ENCODE measurements around the gene LARP1B.
A peak's percentile ranks its signal among the peaks of the same experiment; 100 is the strongest.

The LARP1B gene

DNA sequence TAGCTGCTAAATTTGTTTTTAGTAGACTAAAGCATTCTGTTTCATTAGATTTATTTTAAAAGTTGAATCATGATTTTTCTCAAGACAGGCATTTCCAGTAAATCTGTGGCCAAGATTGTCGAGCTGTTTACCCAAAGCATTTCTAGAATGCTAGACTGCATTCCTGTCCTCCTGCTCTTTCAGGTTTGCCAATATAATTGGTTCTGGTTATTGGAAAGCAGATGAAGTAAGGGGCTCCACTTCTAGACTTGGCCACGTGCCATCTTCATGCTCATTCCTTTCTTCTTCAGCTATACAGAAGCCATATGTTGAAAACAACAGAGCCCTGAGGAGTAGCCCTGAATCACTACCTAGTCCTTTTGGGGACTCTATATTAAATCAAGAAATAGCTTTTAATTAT lies 164.0 kb downstream of the LARP1B start:
- WGBS, 2 experiments (ENCODE audit: insufficient coverage in 2 of 2), result 82% methylated on average over 2 of the region's 2 CpGs; no CpG with 5 or more reads in 1 of the 2 experiments
- Histone ChIP-seq H3K9me3 (ENCODE audit: control insufficient read depth, low read length) (peaks cover 4% of the 10 kb centered on the region), H3K36me3 (ENCODE audit: control insufficient read depth, insufficient read depth, low read length) (peaks cover 3% of the 10 kb centered on the region), H3K27ac (ENCODE audit: low read depth, low read length, severe bottlenecking) (no peak overlapping the region), H3K4me1 (ENCODE audit: control insufficient read depth, insufficient read depth, low read length, poor library complexity, severe bottlenecking) (no peaks in the 10 kb centered on the region), H3K4me3 (ENCODE audit: extremely low read depth, insufficient read depth, low read length, poor library complexity, severe bottlenecking) (no peak overlapping the region)

GRCh38 chr4:128227991-128228571 lies 167.0 kb downstream of the LARP1B start:
- H3K9me3 ChIP-seq (ENCODE audit: control insufficient read depth, low read length), result peaks cover 5% of the 10 kb centered on the region
- no peak overlapping the region for H3K4me3 ChIP-seq (ENCODE audit: extremely low read depth, insufficient read depth, low read length, poor library complexity, severe bottlenecking)
- WGBS, 2 experiments (ENCODE audit: insufficient coverage in 2 of 2), result 81 to 85% methylated on average over 2 of the region's 2 CpGs
- no peaks in the 10 kb centered on the region for H3K36me3 ChIP-seq (ENCODE audit: control insufficient read depth, insufficient read depth, low read length)
- H3K27ac ChIP-seq (ENCODE audit: low read depth, low read length, severe bottlenecking), result no peak overlapping the region
- H3K4me1 ChIP-seq (ENCODE audit: control insufficient read depth, insufficient read depth, low read length, poor library complexity, severe bottlenecking), result no peaks in the 10 kb centered on the region

DNA sequence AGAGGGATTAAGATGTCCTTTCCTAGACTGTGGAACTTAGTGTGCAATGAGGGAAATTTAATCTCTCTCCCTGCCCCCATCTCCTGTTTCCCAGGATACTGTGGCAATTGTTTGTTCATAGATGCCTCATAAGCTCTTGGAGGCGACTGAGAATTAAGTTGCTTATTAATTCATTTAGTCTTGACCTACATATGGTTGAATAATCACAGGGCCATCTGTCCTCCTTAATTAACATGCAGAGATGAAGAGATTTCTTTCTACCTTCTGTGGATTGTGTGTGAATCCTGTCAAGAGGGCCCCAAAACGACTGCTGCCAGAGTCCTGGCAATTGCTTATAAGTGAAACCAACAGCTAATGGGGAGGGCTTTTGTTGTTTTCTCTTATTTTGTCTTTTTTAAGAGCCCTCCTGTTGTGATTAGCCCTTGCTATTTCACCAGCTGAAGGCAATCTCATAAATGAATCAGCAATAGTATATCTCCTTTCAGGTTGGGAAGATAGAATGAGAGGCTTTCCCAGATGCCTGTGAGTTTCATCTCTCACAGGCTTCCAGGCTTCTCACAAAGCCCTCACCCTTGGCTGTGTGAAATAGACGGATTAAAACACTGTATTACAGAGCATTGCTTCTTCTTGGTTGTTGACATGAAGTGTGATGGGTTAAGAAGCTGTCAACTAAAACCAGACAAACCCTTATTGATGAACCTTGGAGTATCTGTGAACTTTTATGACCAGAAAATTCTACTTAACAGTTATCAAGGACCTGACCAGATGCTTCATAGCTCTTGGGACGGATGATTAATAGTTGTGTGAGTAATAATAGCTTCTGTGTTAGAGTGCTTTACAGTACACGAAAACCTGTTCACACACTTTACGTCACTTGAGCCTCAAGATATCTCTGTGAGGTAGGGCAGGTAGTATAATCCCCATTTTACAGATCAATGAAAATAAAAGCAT lies 168.0 kb downstream of the LARP1B start:
- 90% methylated on average over 2 of the region's 6 CpGs; no CpG with 5 or more reads in 1 of the 2 experiments for WGBS, 2 experiments (ENCODE audit: insufficient coverage in 2 of 2)

DNA sequence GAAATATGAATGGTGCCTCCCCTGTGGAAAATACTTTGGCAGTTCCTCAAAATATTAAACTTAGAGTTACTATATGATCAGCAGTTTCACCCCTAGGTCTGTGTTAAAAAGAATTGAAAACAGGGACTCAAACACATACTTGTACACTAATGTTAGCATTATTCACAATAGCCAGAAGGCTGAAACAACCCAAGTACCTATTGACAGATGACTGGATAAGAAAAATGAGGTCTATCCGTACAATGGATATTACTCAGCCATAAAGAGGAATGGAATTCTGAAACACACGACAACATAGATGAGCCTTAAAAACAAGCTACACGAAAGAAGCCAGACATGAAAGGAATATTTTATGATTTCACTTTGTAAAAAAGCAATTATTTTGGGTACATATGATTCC lies 171.6 kb downstream of the LARP1B start:
- Histone ChIP-seq H3K27ac (ENCODE audit: low read depth, low read length, severe bottlenecking) (no peak overlapping the region), H3K9me3 (ENCODE audit: control insufficient read depth, low read length) (peaks cover 11% of the 10 kb centered on the region)
- 100% methylated on average over 1 of the region's 3 CpGs; no CpG with 5 or more reads in 1 of the 2 experiments for WGBS, 2 experiments (ENCODE audit: insufficient coverage in 2 of 2)

More for the DNA sequence above, 168.0 kb downstream of the LARP1B start:
- Histone ChIP-seq H3K4me3 (ENCODE audit: extremely low read depth, insufficient read depth, low read length, poor library complexity, severe bottlenecking) (no peak overlapping the region), H3K27ac (ENCODE audit: low read depth, low read length, severe bottlenecking) (no peak overlapping the region), H3K4me1 (ENCODE audit: control insufficient read depth, insufficient read depth, low read length, poor library complexity, severe bottlenecking) (no peaks in the 10 kb centered on the region), H3K36me3 (ENCODE audit: control insufficient read depth, insufficient read depth, low read length) (no peaks in the 10 kb centered on the region), H3K9me3 (ENCODE audit: control insufficient read depth, low read length) (peaks cover 5% of the 10 kb centered on the region)

GRCh38 chr4:128234836-128235235 lies 173.7 kb downstream of the LARP1B start:
- Histone ChIP-seq H3K36me3 (ENCODE audit: control insufficient read depth, insufficient read depth, low read length) (no peaks in the 10 kb centered on the region), H3K27ac (ENCODE audit: low read depth, low read length, severe bottlenecking) (no peak overlapping the region), H3K9me3 (ENCODE audit: control insufficient read depth, low read length) (peaks cover 9% of the 10 kb centered on the region), H3K4me3 (ENCODE audit: extremely low read depth, insufficient read depth, low read length, poor library complexity, severe bottlenecking) (no peak overlapping the region), H3K4me1 (ENCODE audit: control insufficient read depth, insufficient read depth, low read length, poor library complexity, severe bottlenecking) (no peaks in the 10 kb centered on the region)
- 92 to 100% methylated on average over 2 to 3 of the region's 3 CpGs for WGBS, 2 experiments (ENCODE audit: insufficient coverage in 2 of 2)

More for the DNA sequence above, 171.6 kb downstream of the LARP1B start:
- Histone ChIP-seq H3K36me3 (ENCODE audit: control insufficient read depth, insufficient read depth, low read length) (no peaks in the 10 kb centered on the region), H3K4me1 (ENCODE audit: control insufficient read depth, insufficient read depth, low read length, poor library complexity, severe bottlenecking) (no peaks in the 10 kb centered on the region), H3K4me3 (ENCODE audit: extremely low read depth, insufficient read depth, low read length, poor library complexity, severe bottlenecking) (no peak overlapping the region)

- Histone ChIP-seq H3K36me3 (ENCODE audit: control insufficient read depth, insufficient read depth, low read length) (no peaks in the 10 kb centered on the region), H3K27ac (ENCODE audit: low read depth, low read length, severe bottlenecking) (peak overlapping the region; percentile 41), H3K4me3 (ENCODE audit: extremely low read depth, insufficient read depth, low read length, poor library complexity, severe bottlenecking) (no peak overlapping the region), H3K9me3 (ENCODE audit: control insufficient read depth, low read length) (no peaks in the 10 kb centered on the region), H3K4me1 (ENCODE audit: control insufficient read depth, insufficient read depth, low read length, poor library complexity, severe bottlenecking) (peaks cover 7% of the 10 kb centered on the region)
- WGBS, 2 experiments (ENCODE audit: insufficient coverage in 2 of 2), result 90 to 100% methylated on average over 2 of the region's 3 CpGs
Measured at GRCh38 chr4:128241019-128241418, 179.9 kb downstream of the LARP1B start.

GRCh38 chr4:128241425-128241913 lies 180.4 kb downstream of the LARP1B start:
- peak overlapping the region; percentile 41 for H3K27ac ChIP-seq (ENCODE audit: low read depth, low read length, severe bottlenecking)
- 93 to 94% methylated on average over 2 to 3 of the region's 3 CpGs for WGBS, 2 experiments (ENCODE audit: insufficient coverage in 2 of 2)

DNA sequence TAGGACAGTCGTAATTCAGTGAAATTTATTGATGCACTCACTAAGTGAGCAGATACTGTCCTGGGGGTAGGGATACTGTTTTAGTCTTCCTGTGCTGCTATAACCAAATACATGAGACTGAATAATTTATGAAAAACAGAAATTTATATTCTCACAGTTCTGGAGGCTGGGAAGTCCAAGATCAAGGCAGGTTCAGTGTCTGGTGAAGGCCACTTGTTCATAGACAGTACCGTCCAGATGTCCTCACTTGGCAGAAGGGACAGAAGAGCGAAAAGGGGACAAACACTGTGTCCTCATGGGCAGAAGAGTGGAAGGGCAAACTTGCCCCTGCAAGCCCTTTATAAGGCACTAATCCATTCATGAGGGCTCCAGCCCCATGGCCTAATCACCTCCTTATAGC lies 180.9 kb downstream of the LARP1B start:
- 100% methylated on average over 2 to 3 of the region's 3 CpGs for WGBS, 2 experiments (ENCODE audit: insufficient coverage in 2 of 2)
- no peak overlapping the region for H3K27ac ChIP-seq (ENCODE audit: low read depth, low read length, severe bottlenecking)

More at GRCh38 chr4:128241425-128241913, 180.4 kb downstream of the LARP1B start:
- Histone ChIP-seq H3K9me3 (ENCODE audit: control insufficient read depth, low read length) (peaks cover 1% of the 10 kb centered on the region), H3K4me3 (ENCODE audit: extremely low read depth, insufficient read depth, low read length, poor library complexity, severe bottlenecking) (no peak overlapping the region), H3K36me3 (ENCODE audit: control insufficient read depth, insufficient read depth, low read length) (no peaks in the 10 kb centered on the region), H3K4me1 (ENCODE audit: control insufficient read depth, insufficient read depth, low read length, poor library complexity, severe bottlenecking) (peaks cover 7% of the 10 kb centered on the region)

DNA sequence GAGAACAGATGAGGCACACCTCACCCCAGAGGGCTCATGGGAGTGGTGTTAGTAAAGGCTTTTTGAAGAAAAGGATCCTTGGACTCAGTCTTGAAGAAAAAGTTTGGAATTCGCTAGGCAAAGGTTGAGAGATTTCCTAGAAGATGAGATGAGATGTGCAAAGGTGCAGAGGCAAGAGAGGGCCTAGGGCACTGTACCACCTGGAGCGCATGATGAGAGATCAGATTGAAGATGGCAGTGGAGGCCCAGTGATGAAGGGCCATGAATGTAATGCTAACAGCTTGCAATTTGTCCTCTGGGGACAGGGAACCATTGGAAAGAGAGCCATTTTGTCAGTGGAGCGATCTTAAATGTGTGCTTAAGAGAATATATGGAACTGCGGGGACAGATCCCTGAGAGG lies 181.5 kb downstream of the LARP1B start:
- Histone ChIP-seq H3K36me3 (ENCODE audit: control insufficient read depth, insufficient read depth, low read length) (no peaks in the 10 kb centered on the region), H3K9me3 (ENCODE audit: control insufficient read depth, low read length) (peaks cover 7% of the 10 kb centered on the region), H3K27ac (ENCODE audit: low read depth, low read length, severe bottlenecking) (no peak overlapping the region), H3K4me1 (ENCODE audit: control insufficient read depth, insufficient read depth, low read length, poor library complexity, severe bottlenecking) (peaks cover 7% of the 10 kb centered on the region), H3K4me3 (ENCODE audit: extremely low read depth, insufficient read depth, low read length, poor library complexity, severe bottlenecking) (no peak overlapping the region)
- WGBS, 2 experiments (ENCODE audit: insufficient coverage in 2 of 2), result 96 to 97% methylated on average over 3 to 4 of the region's 4 CpGs

More for the DNA sequence above, 180.9 kb downstream of the LARP1B start:
- Histone ChIP-seq H3K9me3 (ENCODE audit: control insufficient read depth, low read length) (peaks cover 7% of the 10 kb centered on the region), H3K4me3 (ENCODE audit: extremely low read depth, insufficient read depth, low read length, poor library complexity, severe bottlenecking) (no peak overlapping the region), H3K36me3 (ENCODE audit: control insufficient read depth, insufficient read depth, low read length) (no peaks in the 10 kb centered on the region), H3K4me1 (ENCODE audit: control insufficient read depth, insufficient read depth, low read length, poor library complexity, severe bottlenecking) (peaks cover 7% of the 10 kb centered on the region)

- Histone ChIP-seq H3K36me3 (ENCODE audit: control insufficient read depth, insufficient read depth, low read length) (no peaks in the 10 kb centered on the region), H3K9me3 (ENCODE audit: control insufficient read depth, low read length) (peaks cover 13% of the 10 kb centered on the region), H3K4me1 (ENCODE audit: control insufficient read depth, insufficient read depth, low read length, poor library complexity, severe bottlenecking) (peaks cover 7% of the 10 kb centered on the region), H3K4me3 (ENCODE audit: extremely low read depth, insufficient read depth, low read length, poor library complexity, severe bottlenecking) (no peak overlapping the region), H3K27ac (ENCODE audit: low read depth, low read length, severe bottlenecking) (no peak overlapping the region)
- 100% methylated on average over 1 to 2 of the region's 2 CpGs for WGBS, 2 experiments (ENCODE audit: insufficient coverage in 2 of 2)
Measured at GRCh38 chr4:128244379-128244778, 183.3 kb downstream of the LARP1B start.

All from mesodermal cell (in vitro differentiated cells).